ENCODE data around the gene ADARB2.

The ADARB2 gene

GRCh38 chr10:1734288-1734687 is 3.0 kb downstream of the ADARB2 start:
- DNase-seq, result no peak

GRCh38 chr10:1733720-1734119 is 3.6 kb downstream of the ADARB2 start:
- no peak for DNase-seq

- DNase-seq, result no peak
Measured at GRCh38 chr10:1732564-1732996, 4.7 kb downstream of the ADARB2 start.

- DNase-seq, result no peak
Measured at GRCh38 chr10:1731592-1731991, 5.7 kb downstream of the ADARB2 start.

GRCh38 chr10:1729751-1730150 is 7.6 kb downstream of the ADARB2 start:
- DNase-seq, result no peak

- no peak for DNase-seq
Measured at GRCh38 chr10:1726861-1727260, 10.5 kb downstream of the ADARB2 start.

- no peak for DNase-seq
Measured at GRCh38 chr10:1724921-1725488, 12.3 kb downstream of the ADARB2 start.

- no peak for DNase-seq
Measured at GRCh38 chr10:1716839-1717238, 20.5 kb downstream of the ADARB2 start.

GRCh38 chr10:1715821-1716220 is 21.5 kb downstream of the ADARB2 start:
- DNase-seq, result peak; percentile 57

- DNase-seq, result no peak
Measured at GRCh38 chr10:1712944-1713671, 24.2 kb downstream of the ADARB2 start.

- peak; percentile 53 for DNase-seq
Measured at GRCh38 chr10:1712314-1712713, 25.0 kb downstream of the ADARB2 start.

GRCh38 chr10:1709161-1709560 is 28.2 kb downstream of the ADARB2 start:
- no peak for DNase-seq

GRCh38 chr10:1708746-1709145 is 28.6 kb downstream of the ADARB2 start:
- DNase-seq, result no peak

GRCh38 chr10:1706711-1707110 is 30.6 kb downstream of the ADARB2 start:
- DNase-seq, result no peak

GRCh38 chr10:1706256-1706655 is 31.1 kb downstream of the ADARB2 start:
- DNase-seq, result no peak

GRCh38 chr10:1698185-1698584 is 39.1 kb downstream of the ADARB2 start:
- no peak for DNase-seq

GRCh38 chr10:1696106-1696505 is 41.2 kb downstream of the ADARB2 start:
- DNase-seq, result no peak

- DNase-seq, result no peak
Measured at GRCh38 chr10:1690086-1690485, 47.2 kb downstream of the ADARB2 start.

- DNase-seq, result no peak
Measured at GRCh38 chr10:1688531-1688930, 48.8 kb downstream of the ADARB2 start.

- no peak for DNase-seq
Measured at GRCh38 chr10:1687623-1688150, 49.6 kb downstream of the ADARB2 start.

- DNase-seq, result no peak
Measured at GRCh38 chr10:1687190-1687589, 50.1 kb downstream of the ADARB2 start.

GRCh38 chr10:1686491-1686749 is 50.9 kb downstream of the ADARB2 start:
- no peak for DNase-seq

GRCh38 chr10:1685699-1686490 is 51.4 kb downstream of the ADARB2 start:
- no peak for DNase-seq

GRCh38 chr10:1684991-1685390 is 52.3 kb downstream of the ADARB2 start:
- no peak for DNase-seq

All from DMS53 (cell line).